ENCODE results near the gene SDHB. TPM values are rescaled to one million over a fixed set of nuclear protein-coding genes. Genes with fewer than 3 reads are reported as not detected.

SDHB gene
- total and polyA plus RNA-seq, 9 of the 15 experiments (the other 6 are each of a cell fraction or from before 2014, with no cell fraction given) = 207 to 554 (median 365) TPM

- TF ChIP-seq AFF1 (IDR thresholded peaks at IDR 0.05; ENCODE audit: low read depth in 1 of 2, partially characterized antibody in 2 of 2) = peak in 1 of 2 experiments; percentile 60
- peak in 2 of 3 experiments; percentile 74 to 78 for TF ChIP-seq YY1 (IDR thresholded peaks at IDR 0.05; ENCODE audit: borderline replicate concordance in 1 of 3, control insufficient read depth in 1 of 3, extremely low read depth in 1 of 3, insufficient read depth in 3 of 3, insufficient read length in 1 of 3, insufficient replicate concordance in 2 of 3, low read depth in 1 of 3, low read length in 2 of 3)
- peak; percentile 64; the same call in 1 of the 2 replicates for TF ChIP-seq SIN3B (IDR thresholded peaks at IDR 0.05; ENCODE audit: low read depth)
- peak; percentile 89 for TF ChIP-seq CREM (IDR thresholded peaks at IDR 0.05; ENCODE audit: low read depth)
- TF ChIP-seq ZNF778 (CRISPR knock-in tag; IDR thresholded peaks at IDR 0.05) = no peak
- TF ChIP-seq ZNF592 (IDR thresholded peaks at IDR 0.05) = peak; percentile 46; the same call in 1 of the 2 replicates
- TF ChIP-seq MYC (IDR thresholded peaks at IDR 0.05; ENCODE audit: low read depth, low read length) = peak; percentile 68; the same call in 1 of the 2 replicates
- no peak for TF ChIP-seq MYC (CRISPR knock-in tag; IDR thresholded peaks at IDR 0.05; ENCODE audit: borderline replicate concordance, low read depth)
- peak; percentile 72; the same call in 1 of the 2 replicates for TF ChIP-seq PHF8 (IDR thresholded peaks at IDR 0.05; ENCODE audit: borderline replicate concordance, low read length)
- TF ChIP-seq ARHGAP35 (IDR thresholded peaks at IDR 0.05; ENCODE audit: partially characterized antibody) = no peak
- no peak for TF ChIP-seq HMGXB4 (CRISPR knock-in tag; IDR thresholded peaks at IDR 0.05)
- no peak for TF ChIP-seq ATF4 (CRISPR knock-in tag; IDR thresholded peaks at IDR 0.05)
- 0 out of 2 replicates have a peak, but pooled peaks have one; percentile 31 for TF ChIP-seq ZNF263 (CRISPR knock-in tag; IDR thresholded peaks at IDR 0.05; ENCODE audit: borderline replicate concordance)
- no peak for TF ChIP-seq NCOA6 (IDR thresholded peaks at IDR 0.05)
Observed at GRCh38 chr1:17011439-17012307, 42.2 kb downstream of the SDHB start, which contains the start of gene ATP13A2 (continued).
